ENCODE measurements around the gene MPZL1.

DNA sequence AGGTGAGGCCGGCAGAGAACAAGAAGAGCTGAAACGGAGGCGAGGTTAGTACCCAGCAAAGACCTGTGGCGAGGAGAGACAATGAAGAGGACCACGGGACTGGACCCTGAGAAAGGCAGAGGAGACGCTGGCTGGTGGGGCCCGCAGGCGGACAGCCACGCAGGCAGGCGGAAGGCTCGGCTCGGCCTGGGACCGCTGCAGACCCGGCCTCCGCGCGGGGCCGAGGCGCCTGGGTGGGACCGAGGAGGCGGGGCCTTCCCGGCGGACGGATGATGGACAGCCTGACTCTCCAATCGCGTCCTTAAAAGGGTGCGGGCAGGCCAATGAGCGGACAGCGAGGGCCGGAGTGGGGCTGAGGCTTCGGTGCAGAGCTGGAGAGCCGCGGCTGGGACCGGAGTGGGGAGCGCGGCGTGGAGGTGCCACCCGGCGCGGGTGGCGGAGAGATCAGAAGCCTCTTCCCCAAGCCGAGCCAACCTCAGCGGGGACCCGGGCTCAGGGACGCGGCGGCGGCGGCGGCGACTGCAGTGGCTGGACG, at the start of gene MPZL1:
- TF ChIP-seq POLR2A (IDR thresholded peaks at IDR 0.05) = peak; percentile 77
- TF ChIP-seq POLR2AphosphoS5 (IDR thresholded peaks at IDR 0.05) = peak; percentile 81 to 93 (median 90)
- TF ChIP-seq, protein P1, sequence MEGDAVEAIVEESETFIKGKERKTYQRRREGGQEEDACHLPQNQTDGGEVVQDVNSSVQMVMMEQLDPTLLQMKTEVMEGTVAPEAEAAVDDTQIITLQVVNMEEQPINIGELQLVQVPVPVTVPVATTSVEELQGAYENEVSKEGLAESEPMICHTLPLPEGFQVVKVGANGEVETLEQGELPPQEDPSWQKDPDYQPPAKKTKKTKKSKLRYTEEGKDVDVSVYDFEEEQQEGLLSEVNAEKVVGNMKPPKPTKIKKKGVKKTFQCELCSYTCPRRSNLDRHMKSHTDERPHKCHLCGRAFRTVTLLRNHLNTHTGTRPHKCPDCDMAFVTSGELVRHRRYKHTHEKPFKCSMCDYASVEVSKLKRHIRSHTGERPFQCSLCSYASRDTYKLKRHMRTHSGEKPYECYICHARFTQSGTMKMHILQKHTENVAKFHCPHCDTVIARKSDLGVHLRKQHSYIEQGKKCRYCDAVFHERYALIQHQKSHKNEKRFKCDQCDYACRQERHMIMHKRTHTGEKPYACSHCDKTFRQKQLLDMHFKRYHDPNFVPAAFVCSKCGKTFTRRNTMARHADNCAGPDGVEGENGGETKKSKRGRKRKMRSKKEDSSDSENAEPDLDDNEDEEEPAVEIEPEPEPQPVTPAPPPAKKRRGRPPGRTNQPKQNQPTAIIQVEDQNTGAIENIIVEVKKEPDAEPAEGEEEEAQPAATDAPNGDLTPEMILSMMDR (IDR thresholded peaks at IDR 0.05) = no peak
